Fibroblast of skin of back (primary cell): Measurements from ENCODE around the gene IFI30.

Source experiments
- DNase-seq: peaks from one replicate; pipeline ENCODE4 v3.0.0-alpha.2; 2013

The IFI30 gene

GRCh38 chr19:18225702-18226468 lies 52.3 kb downstream of the IFI30 start, which contains the start of gene PDE4C:
Gene PDE4C, minus strand, starts transcription at chr19:18226438. Its CDS starts 23 bp downstream, at chr19:18226415.
- DNase-seq = peak; percentile 35

GRCh38 chr19:18226956-18227780 lies 53.6 kb downstream of the IFI30 start:
- DNase-seq = no peak
